ENCODE measurements around the gene KCNG1. TPM values are rescaled to one million over a fixed set of nuclear protein-coding genes. Genes with fewer than 3 reads are reported as not detected.

The KCNG1 gene
- total and polyA plus RNA-seq, 2 of the 4 experiments (the other 2 are of a cell fraction), result 23.7 to 51.4 TPM

DNA sequence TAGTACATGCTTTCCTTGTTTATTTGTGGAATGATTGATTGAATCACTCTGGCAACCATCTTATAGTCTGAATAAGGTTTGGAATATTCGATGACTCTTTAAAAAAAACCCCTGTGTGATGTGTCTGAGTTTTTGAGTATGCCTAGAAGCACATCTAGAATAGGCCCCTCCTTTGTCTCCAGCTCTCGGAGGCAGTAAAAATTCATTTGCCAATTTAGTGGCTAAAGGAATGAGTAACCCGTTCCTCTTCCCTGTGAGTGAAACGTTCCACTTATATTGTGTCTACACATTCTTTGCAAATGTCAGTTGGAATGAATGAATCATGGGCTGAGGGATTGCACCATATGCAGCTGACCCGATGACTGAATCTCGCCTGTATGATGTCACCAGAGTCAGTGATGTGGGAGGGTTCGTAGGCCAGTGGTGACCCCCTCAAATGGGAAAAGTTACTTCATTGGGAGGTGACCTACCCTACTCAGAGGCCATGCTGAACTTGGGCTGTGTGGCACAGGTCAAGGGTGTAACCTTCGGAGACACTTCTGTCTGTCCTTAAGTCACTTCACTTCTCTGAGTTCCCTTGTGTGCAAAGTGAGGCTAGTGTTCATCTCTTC is 42.7 kb downstream of the KCNG1 start:
- ATAC-seq (ENCODE audit: low read depth), result peak; percentile 89
- Histone ChIP-seq H3K36me3 (ENCODE audit: control insufficient read depth, insufficient read depth, low read length) (no peaks in the 10 kb centered on the region), H3K14ac (replicated peaks; ENCODE audit: low read depth, low read length) (peak overlapping the region; percentile 77), H3K27ac (ENCODE audit: insufficient read depth, low read length) (peak overlapping the region; percentile 88), H3K4me3 (ENCODE audit: insufficient read depth, low read depth, low read length) (no peak overlapping the region), H2BK5ac (ENCODE audit: low read depth, low read length, poor library complexity, severe bottlenecking) (peak overlapping the region; percentile 93), H3K9ac (ENCODE audit: low read depth, low read length) (no peak overlapping the region), H4K91ac (ENCODE audit: insufficient read depth, low read depth, low read length) (peak overlapping the region; percentile 88), H2BK15ac (ENCODE audit: low read depth, low read length) (peak overlapping the region; percentile 27), H3K79me1 (ENCODE audit: low read depth in 1 of 2, low read length in 2 of 2) (peaks cover 0 to 15% of the 10 kb centered on the region in 2 experiments; a peak in 1 of 4 replicates), H3K18ac (ENCODE audit: low read depth, low read length) (peak overlapping the region; percentile 64), H3K4me1 (ENCODE audit: control insufficient read depth, insufficient read depth, low read length) (peaks cover 24% of the 10 kb centered on the region), H3K4ac (ENCODE audit: low read depth, low read length) (peak overlapping the region; percentile 93), H3K9me3 (ENCODE audit: control insufficient read depth, insufficient read depth, low read length) (no peaks in the 10 kb centered on the region), H3K23ac (ENCODE audit: low read depth, low read length) (peak overlapping the region; percentile 57; the same call in 1 of the 2 replicates), H2AFZ (replicated peaks; ENCODE audit: low read length, poor library complexity) (peak overlapping the region; percentile 69), H2AK5ac (ENCODE audit: low read depth, low read length) (peak overlapping the region; percentile 93), H3K9me1 (ENCODE audit: insufficient read depth, low read length) (peaks cover 19% of the 10 kb centered on the region), H2BK120ac (ENCODE audit: low read depth, low read length) (peak overlapping the region; percentile 95), H2AK9ac (replicated peaks; ENCODE audit: low read depth, low read length, poor library complexity) (peak overlapping the region; percentile 8), H4K5ac (ENCODE audit: low read depth, low read length) (peak overlapping the region; percentile 9), H3K56ac (ENCODE audit: extremely low read depth, insufficient read depth, low read length) (no peak overlapping the region; the same call in 1 of the 2 replicates), H4K8ac (ENCODE audit: low read depth in 2 of 2, low read length in 2 of 2) (peak overlapping the region; percentile 44 to 69), H3K4me2 (ENCODE audit: low read depth, low read length) (peak overlapping the region; percentile 5; the same call in 1 of the 2 replicates), H4K20me1 (ENCODE audit: insufficient read depth, low read length) (peaks cover 3% of the 10 kb centered on the region; the same call in 1 of the 2 replicates), H2BK20ac (ENCODE audit: low read depth, low read length) (peak overlapping the region; percentile 97), H3K27me3 (ENCODE audit: control insufficient read depth, insufficient read depth, low read length) (no peaks in the 10 kb centered on the region)
- in situ Hi-C loops (cut with MboI; ENCODE audit: low sequenced_read_pairs) (loop anchor here (10.0 to 25.0 kb wide), 3 partner anchors 615 to 1107 kb away; partner anchors contain the start of gene ATP9A), dilution Hi-C loops (cut with HindIII; ENCODE audit: low sequenced_read_pairs, unreplicated experiment) (no loop called here), intact Hi-C loops (cut with micrococcal nuclease) (loop anchor here (1.0 to 5.0 kb wide), 3 partner anchors 21 to 632 kb away; partner anchors contain the start of genes DPM1 and MOCS3)
- no CpG with 5 or more reads among the region's 8 CpGs for WGBS, 2 experiments (ENCODE audit: extremely low coverage in 2 of 2, insufficient read length in 1 of 2)
- no TSS peak for BruUV-seq (replicated peaks)
- ChIA-PET CTCF (no interaction called here), POLR2A (ENCODE audit: unreplicated experiment) (no interaction called here)
- peak; percentile 100 for DNase-seq
- peak; percentile 81; the same call in 1 of the 2 replicates for TF ChIP-seq BHLHE40 (IDR thresholded peaks at IDR 0.05; ENCODE audit: low read depth, low read length)
- TF ChIP-seq RFX5 (IDR thresholded peaks at IDR 0.05; ENCODE audit: low read depth, low read length), result no peak
- peak; percentile 100 for TF ChIP-seq CEBPB (IDR thresholded peaks at IDR 0.05; ENCODE audit: low read depth, low read length)
- TF ChIP-seq SMC3 (IDR thresholded peaks at IDR 0.05; ENCODE audit: low read depth, low read length), result 0 out of 2 replicates have a peak, but pooled peaks have one; percentile 2
- TF ChIP-seq RAD21 (IDR thresholded peaks at IDR 0.05; ENCODE audit: low read length), result no peak
- TF ChIP-seq NFE2L2 (IDR thresholded peaks at IDR 0.05; ENCODE audit: low read depth, low read length), result no peak
- TF ChIP-seq CHD1 (IDR thresholded peaks at IDR 0.05; ENCODE audit: low read depth, low read length), result no peak
- TF ChIP-seq, protein P1, sequence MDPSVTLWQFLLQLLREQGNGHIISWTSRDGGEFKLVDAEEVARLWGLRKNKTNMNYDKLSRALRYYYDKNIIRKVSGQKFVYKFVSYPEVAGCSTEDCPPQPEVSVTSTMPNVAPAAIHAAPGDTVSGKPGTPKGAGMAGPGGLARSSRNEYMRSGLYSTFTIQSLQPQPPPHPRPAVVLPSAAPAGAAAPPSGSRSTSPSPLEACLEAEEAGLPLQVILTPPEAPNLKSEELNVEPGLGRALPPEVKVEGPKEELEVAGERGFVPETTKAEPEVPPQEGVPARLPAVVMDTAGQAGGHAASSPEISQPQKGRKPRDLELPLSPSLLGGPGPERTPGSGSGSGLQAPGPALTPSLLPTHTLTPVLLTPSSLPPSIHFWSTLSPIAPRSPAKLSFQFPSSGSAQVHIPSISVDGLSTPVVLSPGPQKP (IDR thresholded peaks at IDR 0.05; ENCODE audit: borderline replicate concordance, low read depth, low read length), result no peak
- TF ChIP-seq MAFK (IDR thresholded peaks at IDR 0.05; ENCODE audit: low read depth, low read length), result no peak; the same call in 1 of the 2 replicates
- TF ChIP-seq, protein P2, sequence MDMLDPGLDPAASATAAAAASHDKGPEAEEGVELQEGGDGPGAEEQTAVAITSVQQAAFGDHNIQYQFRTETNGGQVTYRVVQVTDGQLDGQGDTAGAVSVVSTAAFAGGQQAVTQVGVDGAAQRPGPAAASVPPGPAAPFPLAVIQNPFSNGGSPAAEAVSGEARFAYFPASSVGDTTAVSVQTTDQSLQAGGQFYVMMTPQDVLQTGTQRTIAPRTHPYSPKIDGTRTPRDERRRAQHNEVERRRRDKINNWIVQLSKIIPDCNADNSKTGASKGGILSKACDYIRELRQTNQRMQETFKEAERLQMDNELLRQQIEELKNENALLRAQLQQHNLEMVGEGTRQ (IDR thresholded peaks at IDR 0.05; ENCODE audit: low read depth, low read length), result peak; percentile 11; the same call in 1 of the 2 replicates
- TF ChIP-seq MXI1 (IDR thresholded peaks at IDR 0.05; ENCODE audit: borderline replicate concordance, low read depth, low read length), result no peak
- peak; percentile 41; the same call in 1 of the 2 replicates for TF ChIP-seq MAZ (IDR thresholded peaks at IDR 0.05; ENCODE audit: borderline replicate concordance, low read depth, low read length)
- peak; percentile 99 for TF ChIP-seq FOS (IDR thresholded peaks at IDR 0.05; ENCODE audit: low read depth, low read length)
- no peak for TF ChIP-seq POLR2A (IDR thresholded peaks at IDR 0.05; ENCODE audit: low read depth, low read length)
- TF ChIP-seq, protein P3, sequence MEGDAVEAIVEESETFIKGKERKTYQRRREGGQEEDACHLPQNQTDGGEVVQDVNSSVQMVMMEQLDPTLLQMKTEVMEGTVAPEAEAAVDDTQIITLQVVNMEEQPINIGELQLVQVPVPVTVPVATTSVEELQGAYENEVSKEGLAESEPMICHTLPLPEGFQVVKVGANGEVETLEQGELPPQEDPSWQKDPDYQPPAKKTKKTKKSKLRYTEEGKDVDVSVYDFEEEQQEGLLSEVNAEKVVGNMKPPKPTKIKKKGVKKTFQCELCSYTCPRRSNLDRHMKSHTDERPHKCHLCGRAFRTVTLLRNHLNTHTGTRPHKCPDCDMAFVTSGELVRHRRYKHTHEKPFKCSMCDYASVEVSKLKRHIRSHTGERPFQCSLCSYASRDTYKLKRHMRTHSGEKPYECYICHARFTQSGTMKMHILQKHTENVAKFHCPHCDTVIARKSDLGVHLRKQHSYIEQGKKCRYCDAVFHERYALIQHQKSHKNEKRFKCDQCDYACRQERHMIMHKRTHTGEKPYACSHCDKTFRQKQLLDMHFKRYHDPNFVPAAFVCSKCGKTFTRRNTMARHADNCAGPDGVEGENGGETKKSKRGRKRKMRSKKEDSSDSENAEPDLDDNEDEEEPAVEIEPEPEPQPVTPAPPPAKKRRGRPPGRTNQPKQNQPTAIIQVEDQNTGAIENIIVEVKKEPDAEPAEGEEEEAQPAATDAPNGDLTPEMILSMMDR (conservative IDR thresholded peaks at IDR 0.05; ENCODE audit: low read depth, low read length), result no peak

Measured in IMR-90 (cell line).